Breast epithelium (tissue), 4 donors: Measurements from ENCODE around the gene MOXD1. TPM values are rescaled to one million over a fixed set of nuclear protein-coding genes. Genes with fewer than 3 reads are reported as not detected.
"Not testable (repeated sequence)": the region's sequence is repeated elsewhere in the genome, so short reads cannot be mapped to it uniquely, and the experiment has no call there.

Source experiments
- DNase-seq, 2 donors: peaks; one replicate each; pipeline ENCODE4 v3.0.0-alpha.2; 2019; ENCODE audit warnings: low spot score in 2 of 2
- H3K27ac ChIP-seq, 2 donors: fragments of 200-600 bp; sonication (generic) in 1 of 2; one replicate each; pipeline ENCODE4 v1.5.1; 2016 to 2019; ENCODE audit warnings: mild to moderate bottlenecking in 1 of 2
- H3K27me3 ChIP-seq, 2 donors: fragments of 200-600 bp; sonication (generic) in 1 of 2; one replicate each; pipeline versions ENCODE4 v1.5.1 to v1.6.0; 2017 to 2019; ENCODE audit warnings: control low read depth in 1 of 2, mild to moderate bottlenecking in 1 of 2
- H3K36me3 ChIP-seq: fragments of 200-600 bp; one replicate; pipeline ENCODE4 v1.5.1; 2019
- H3K4me1 ChIP-seq, 2 donors: fragments of 200-600 bp; sonication (generic); one replicate each; pipeline ENCODE4 v1.5.1; 2016 to 2019; ENCODE audit warnings: control low read depth in 1 of 2
- H3K4me3 ChIP-seq, 3 donors: fragments of 200-600 bp; sonication (generic); 1 replicate in 2 of 3; 2 replicates in 1 of 3; pipeline ENCODE4 v1.5.1; 2016 to 2019; ENCODE audit warnings: mild to moderate bottlenecking in 3 of 3, moderate library complexity in 2 of 3
- H3K9me3 ChIP-seq, 2 donors: fragments of 200-600 bp; sonication (generic) in 1 of 2; one replicate each; pipeline ENCODE4 v1.5.1; 2016 to 2019; ENCODE audit warnings: control low read depth in 1 of 2
- CTCF ChIP-seq, 3 donors: fragments of 450-650 bp; IDR thresholded peaks; one replicate each; pipeline ENCODE4 v1.5.1; 2016 to 2017; ENCODE audit warnings: antibody characterized with exemption in 3 of 3, mild to moderate bottlenecking in 3 of 3, moderate library complexity in 3 of 3
- POLR2A ChIP-seq: fragments of 450-650 bp; IDR thresholded peaks from one replicate; pipeline ENCODE4 v1.6.1; 2016; ENCODE audit warnings: antibody characterized with exemption, mild to moderate bottlenecking, moderate library complexity
- POLR2AphosphoS5 ChIP-seq, 3 donors: sonication (generic); formaldehyde crosslinking; IDR thresholded peaks; one replicate each; pipeline ENCODE4 v1.6.1; 2017; ENCODE audit warnings: antibody characterized with exemption in 3 of 3
- intact Hi-C: fragments of 100-400 bp; cut with DNase I; formaldehyde crosslinking; loops from one replicate; pipeline ENCODE4 v1.15.1; 2023; ENCODE audit warnings: low total_unique reads
- total RNA-seq, 3 donors: library from RNA; depleted of rRNA; stranded (reverse); fragments of >200 nt; gene quantifications; one replicate each; pipeline ENCODE4 v1.1.0, GENCODE V29; 2016

The MOXD1 gene
- total RNA-seq, 3 donors from 2014 or later, result 1.8 to 2.9 (median 1.9) TPM

- Histone ChIP-seq H3K4me1 (no peaks in the 10 kb centered on the region), H3K36me3 (no peaks in the 10 kb centered on the region), H3K27me3 (no peaks in the 10 kb centered on the region), H3K27ac (no peak overlapping the region), H3K9me3 (no peaks in the 10 kb centered on the region), H3K4me3 (no peak overlapping the region)
- TF ChIP-seq CTCF (IDR thresholded peaks at IDR 0.05) (no peak), POLR2A (no peak), POLR2AphosphoS5 (IDR thresholded peaks at IDR 0.05) (no peak)
- DNase-seq, result no peak
- intact Hi-C loops, result no loop called here
These were observed 120.8 kb downstream of the MOXD1 start for GRCh38 chr6:132280436-132280835.

- Histone ChIP-seq H3K36me3 (no peaks in the 10 kb centered on the region), H3K4me3 (peak overlapping the region; percentile 20 to 62 (median 41)), H3K4me1 (no peaks in the 10 kb centered on the region), H3K27ac (no peak overlapping the region), H3K27me3 (no peaks in the 10 kb centered on the region), H3K9me3 (no peaks in the 10 kb centered on the region)
- DNase-seq, result peak; percentile 35 to 60
- intact Hi-C loops, result no loop called here
- TF ChIP-seq POLR2AphosphoS5 (IDR thresholded peaks at IDR 0.05), result no peak
- TF ChIP-seq POLR2A, result no peak
- TF ChIP-seq CTCF (IDR thresholded peaks at IDR 0.05), result peak; percentile 80 to 96 (median 87)
These were observed 121.6 kb downstream of the MOXD1 start for GRCh38 chr6:132279592-132280139.

GRCh38 chr6:132275066-132275970, 126.0 kb downstream of the MOXD1 start:
- intact Hi-C loops, result no loop called here
- no peaks in the 10 kb centered on the region for H3K36me3 ChIP-seq
- no peak for DNase-seq
- H3K4me3 ChIP-seq, result no peak overlapping the region
- H3K9me3 ChIP-seq, result no peaks in the 10 kb centered on the region
- no peaks in the 10 kb centered on the region for H3K4me1 ChIP-seq
- no peaks in the 10 kb centered on the region for H3K27me3 ChIP-seq
- TF ChIP-seq POLR2AphosphoS5 (IDR thresholded peaks at IDR 0.05), result no peak
- TF ChIP-seq POLR2A, result no peak
- no peak for TF ChIP-seq CTCF (IDR thresholded peaks at IDR 0.05)
- H3K27ac ChIP-seq, result no peak overlapping the region

- Histone ChIP-seq H3K27me3 (no peaks in the 10 kb centered on the region), H3K4me1 (no peaks in the 10 kb centered on the region), H3K36me3 (no peaks in the 10 kb centered on the region), H3K4me3 (no peak overlapping the region), H3K27ac (no peak overlapping the region), H3K9me3 (no peaks in the 10 kb centered on the region)
- intact Hi-C loops, result no loop called here
- TF ChIP-seq CTCF (IDR thresholded peaks at IDR 0.05) (no peak), POLR2A (no peak), POLR2AphosphoS5 (IDR thresholded peaks at IDR 0.05) (no peak)
- DNase-seq, result no peak
These were observed 128.5 kb downstream of the MOXD1 start for GRCh38 chr6:132272776-132273175.

- TF ChIP-seq POLR2AphosphoS5 (IDR thresholded peaks at IDR 0.05), result no peak
- intact Hi-C loops, result no loop called here
These were observed 130.4 kb downstream of the MOXD1 start for GRCh38 chr6:132270726-132271402.

GRCh38 chr6:132268666-132269065, 132.6 kb downstream of the MOXD1 start:
- H3K4me1 ChIP-seq, H3K4me3 ChIP-seq, DNase-seq, H3K9me3 ChIP-seq, H3K27me3 ChIP-seq, H3K36me3 ChIP-seq, intact Hi-C loops, H3K27ac ChIP-seq: not testable (repeated sequence)

More at GRCh38 chr6:132270726-132271402, 130.4 kb downstream of the MOXD1 start:
- Histone ChIP-seq H3K36me3 (no peaks in the 10 kb centered on the region), H3K4me1 (no peaks in the 10 kb centered on the region), H3K27ac (no peak overlapping the region), H3K4me3 (no peak overlapping the region), H3K9me3 (no peaks in the 10 kb centered on the region), H3K27me3 (no peaks in the 10 kb centered on the region)
- no peak for DNase-seq
